Left renal pelvis (tissue), 4 donors: Measurements from ENCODE around the gene IDH3G. TPM values are rescaled to one million over a fixed set of nuclear protein-coding genes. Genes with fewer than 3 reads are reported as not detected.
"Not testable (repeated sequence)": the region's sequence is repeated elsewhere in the genome, so short reads cannot be mapped to it uniquely, and the experiment has no call there.

Source experiments
- DNase-seq, 4 donors: peaks; one replicate each; pipeline ENCODE4 v3.0.0-alpha.2; 2013; ENCODE audit warnings: low read depth in 4 of 4, low spot score in 3 of 4
- polyA plus RNA-seq, 4 donors: library from polyadenylated mRNA; unstranded; fragments of 120-200 nt; gene quantifications; one replicate each; pipeline ENCODE4 v1.2.1, GENCODE V29; 2013; ENCODE audit not compliant: insufficient read length in 4 of 4

The IDH3G gene
- polyA plus RNA-seq: 10 to 100 TPM; 59.4 to 95.2 (median 71.3) TPM

DNA sequence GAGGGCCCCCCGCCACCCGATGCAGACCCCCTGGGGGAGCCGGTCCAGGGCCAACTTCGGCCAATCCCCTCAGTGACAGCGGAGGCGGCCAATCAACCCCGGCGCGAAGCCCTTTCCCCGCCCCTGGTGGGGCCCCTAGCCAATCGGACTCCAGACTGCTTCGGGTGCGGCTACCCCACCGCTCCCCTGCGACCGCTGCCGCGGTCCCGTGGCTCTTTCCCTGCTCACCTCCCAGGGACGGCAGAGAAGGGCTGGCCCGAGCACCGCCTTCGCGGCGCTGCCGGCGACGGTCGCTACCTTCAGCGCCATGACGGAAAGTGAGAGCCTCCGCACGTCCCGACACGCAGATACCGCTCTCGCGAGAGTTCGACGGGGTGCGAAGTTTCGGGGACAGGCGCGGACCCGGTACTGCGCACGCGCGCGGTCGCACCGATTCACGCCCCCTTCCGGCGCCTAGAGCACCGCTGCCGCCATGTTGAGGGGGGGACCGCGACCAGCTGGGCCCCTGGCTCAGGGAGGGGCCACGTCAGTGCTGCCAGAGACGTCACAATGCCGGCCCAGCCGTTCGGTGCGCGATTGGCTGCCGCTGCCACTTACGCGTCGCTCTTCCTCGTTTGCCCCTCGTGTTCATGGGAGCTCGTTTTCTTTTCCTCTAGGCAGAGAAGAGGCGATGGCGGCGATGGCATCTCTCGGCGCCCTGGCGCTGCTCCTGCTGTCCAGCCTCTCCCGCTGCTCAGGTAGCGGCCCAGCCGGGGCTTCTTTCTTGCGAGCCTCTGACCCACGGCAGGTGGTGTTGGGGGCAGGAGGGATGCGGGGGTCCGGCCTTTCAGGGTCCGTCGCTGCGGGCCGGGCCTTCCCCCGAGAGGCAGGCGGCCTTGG lies at the start of gene IDH3G, which contains the start of gene SSR4:
Gene IDH3G, minus strand, starts transcription at position 358 of the 879 bp plus-strand sequence. Its CDS starts 49 bp downstream, at position 309.
Gene SSR4, plus strand, starts transcription at position 651 of the 879 bp plus-strand sequence. Its CDS starts 20 bp downstream, at position 671.
- peak; percentile 76 to 88 (median 82) for DNase-seq

DNA sequence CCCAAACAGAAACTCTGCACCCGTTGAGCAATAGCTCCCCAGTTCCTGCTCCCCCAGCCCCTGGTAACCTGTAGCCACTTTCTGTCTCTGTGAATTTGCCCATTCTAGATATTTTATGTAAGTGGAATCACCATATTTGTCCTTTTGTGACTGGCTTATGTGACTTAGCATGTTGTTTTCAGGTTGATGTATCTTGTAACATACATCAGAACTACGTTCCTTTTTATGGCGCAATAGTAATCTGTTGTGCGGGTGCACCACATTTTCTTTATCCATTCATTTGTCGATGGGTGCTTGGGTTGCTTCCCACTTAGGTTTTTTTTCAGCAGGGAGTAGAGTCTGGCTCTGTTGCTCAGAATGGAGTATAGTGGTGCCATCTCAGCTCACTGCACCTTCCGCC lies 42.7 kb upstream of the IDH3G start:
- no peak for DNase-seq

- no peak for DNase-seq
These were observed 38.6 kb upstream of the IDH3G start for GRCh38 chrX:153832728-153833127.

DNA sequence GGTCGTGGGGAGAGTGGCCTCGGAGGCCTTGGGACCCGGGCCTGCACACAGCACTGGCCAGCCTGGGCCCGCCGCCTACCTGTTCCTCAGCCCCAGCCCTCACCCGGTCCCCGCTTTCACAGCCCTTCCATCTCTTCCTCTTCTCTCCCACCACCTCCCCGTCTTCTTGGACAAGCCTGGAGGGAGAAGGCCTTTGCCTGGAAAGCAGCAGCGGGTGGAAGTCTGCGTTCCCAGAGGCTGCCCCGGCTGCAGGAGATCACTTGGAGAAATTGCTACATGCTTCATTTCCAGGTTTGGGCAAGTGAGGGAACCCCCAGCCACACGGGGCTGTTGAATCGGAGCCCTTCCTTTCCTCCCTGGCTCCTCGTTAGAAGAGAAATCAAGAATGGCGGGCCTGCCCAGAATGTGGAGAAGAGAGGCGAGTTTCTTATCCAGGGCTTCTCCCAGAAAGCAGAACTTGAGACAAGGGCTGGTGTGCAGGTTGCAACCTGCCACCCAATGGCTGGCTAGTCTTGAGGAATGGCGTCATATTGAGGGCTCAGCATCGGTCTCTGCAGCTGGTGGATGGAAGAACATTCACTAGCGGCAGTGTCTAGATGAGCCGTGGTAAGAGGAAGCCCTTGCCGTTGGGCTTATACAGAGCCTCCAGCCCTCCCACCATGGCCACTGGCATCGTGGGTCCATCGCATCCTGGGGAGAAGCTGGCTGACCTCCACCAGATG lies 37.4 kb upstream of the IDH3G start:
- no peak for DNase-seq

DNA sequence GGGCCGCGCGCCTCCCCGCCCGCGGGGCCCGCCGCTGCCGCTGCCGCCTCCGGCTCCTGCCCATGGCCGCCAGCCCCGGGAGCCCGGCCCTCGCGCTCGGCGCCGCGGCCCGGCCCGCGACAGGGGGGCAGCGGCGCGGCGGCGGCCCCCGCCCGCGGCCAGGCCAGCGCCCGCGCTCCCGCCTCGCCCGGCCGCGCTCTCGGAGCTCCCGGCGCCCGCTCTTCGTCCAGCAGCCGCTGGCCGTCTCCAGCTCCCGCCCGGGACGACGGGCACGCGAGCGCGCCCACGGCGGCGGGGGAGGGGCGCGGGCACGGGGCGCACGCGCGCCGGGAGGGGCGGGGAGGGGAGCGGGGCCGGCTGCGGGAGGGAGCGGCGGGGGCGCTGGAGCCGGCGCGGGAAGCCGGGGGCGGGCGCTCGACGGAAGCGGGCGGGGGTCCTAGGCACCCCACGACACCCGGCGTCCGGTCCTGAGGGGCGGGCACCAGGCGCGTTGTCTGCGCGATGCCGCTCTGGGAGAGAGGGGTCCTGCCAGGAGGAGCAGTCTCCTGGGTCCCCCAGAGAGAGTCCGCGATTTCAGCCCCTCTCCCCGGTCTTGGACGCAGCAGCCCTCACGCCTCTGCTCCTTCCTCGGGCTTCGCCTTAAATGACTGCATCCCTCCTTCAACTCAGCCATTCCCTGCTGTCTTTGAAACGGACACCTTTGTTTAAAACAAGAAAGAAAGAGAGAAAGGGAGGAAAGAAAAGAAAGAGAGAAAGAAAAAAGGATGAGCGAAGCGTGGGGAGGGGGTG lies 36.7 kb upstream of the IDH3G start:
- DNase-seq: no peak

DNA sequence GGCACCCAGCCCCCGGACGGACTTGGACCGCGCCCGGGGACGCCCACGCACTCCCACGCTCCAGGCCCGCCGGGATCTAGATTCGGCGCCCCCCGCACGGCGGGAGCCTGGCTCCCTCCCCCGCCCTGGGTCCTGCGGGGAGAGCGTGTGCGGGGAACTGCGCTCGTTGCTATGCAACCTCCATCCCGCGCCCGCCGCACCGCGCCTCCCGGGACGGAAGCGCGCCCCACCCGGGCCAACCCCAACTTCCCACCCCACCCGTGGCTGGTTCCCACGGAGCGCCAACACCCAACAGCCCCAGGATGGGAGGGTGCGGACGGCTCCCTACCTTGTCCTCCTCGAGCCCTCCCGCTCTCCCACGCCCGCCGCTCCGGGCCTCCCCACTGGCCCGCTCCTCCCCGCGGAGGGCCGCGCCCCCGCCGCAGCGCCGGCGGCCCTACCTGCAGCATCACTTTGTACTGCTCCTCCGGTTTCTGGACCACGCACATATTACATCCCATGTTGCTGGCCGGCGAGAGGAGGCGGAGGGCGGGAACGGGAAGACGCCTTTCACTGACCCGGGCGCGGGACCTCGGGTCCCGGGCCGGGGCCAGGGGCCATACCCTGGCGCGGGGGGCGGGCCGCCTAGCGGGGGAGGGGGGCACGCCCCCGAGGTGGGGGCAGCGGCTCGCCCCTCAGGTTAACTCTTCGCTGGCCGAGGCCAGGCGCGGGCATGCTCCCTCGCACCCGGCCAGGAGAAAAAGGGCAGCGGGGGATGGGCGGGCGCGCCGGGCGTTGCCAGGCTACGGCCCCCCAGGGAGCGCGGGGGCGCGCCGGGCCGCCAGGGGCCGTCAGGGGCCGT lies 35.8 kb upstream of the IDH3G start, which contains the start of gene PDZD4:
Gene PDZD4, minus strand, starts transcription at position 746 of the 841 bp plus-strand sequence. Its CDS starts 246 bp downstream, at position 500.
- DNase-seq: no peak

DNA sequence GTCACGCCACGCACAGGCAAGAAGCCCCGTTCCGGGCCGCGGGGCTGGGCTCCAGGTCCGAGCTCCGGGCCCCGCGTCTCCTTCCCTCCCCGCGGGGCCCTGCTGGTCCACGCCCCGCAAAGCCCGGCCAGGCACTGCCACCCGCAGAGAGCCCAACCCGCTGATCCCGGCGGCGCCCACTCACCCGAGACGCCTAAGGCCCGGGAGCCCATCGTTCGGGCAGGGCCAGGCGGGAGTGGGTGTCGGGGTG lies 35.3 kb upstream of the IDH3G start:
- DNase-seq: no peak

DNA sequence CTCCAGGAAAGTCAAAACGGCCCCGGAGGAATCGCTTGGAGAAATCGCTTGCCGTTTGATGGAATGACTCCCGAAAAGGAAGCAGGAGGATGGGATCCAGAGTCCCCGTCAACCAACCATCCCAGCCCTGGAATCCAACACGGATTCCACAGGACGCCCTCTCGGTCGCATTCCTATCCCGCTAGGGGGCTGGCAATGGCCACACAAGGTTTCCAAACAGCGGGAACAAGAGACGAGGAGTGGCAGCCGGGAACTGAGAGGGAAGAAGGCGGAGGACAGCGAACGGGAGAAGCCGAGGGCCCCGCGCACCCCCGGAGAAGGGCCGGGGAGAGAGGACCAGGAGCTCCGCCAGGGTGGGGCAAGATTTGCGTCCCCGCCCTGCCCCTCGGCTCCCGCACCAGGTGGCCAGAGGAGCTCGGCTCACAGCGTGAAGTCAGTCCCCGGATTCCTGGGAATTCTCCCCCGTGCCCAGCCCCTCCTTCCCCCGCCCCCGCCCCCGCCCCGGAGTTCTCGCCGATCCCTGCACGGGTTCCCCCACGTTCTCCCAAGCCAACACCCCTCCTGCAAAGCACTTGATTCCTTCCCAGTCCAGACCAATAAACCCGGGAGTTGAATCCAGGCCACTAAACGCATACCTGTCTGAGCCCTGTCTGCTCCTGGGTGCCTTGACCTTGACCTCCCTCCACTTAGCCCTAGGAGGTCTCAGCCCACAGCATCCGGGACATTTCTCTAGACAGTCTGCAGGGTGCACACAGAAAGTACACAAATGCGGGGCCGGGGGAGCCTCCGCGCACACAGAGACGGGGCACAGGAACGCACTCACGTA lies 34.8 kb upstream of the IDH3G start:
- DNase-seq: no peak

GRCh38 chrX:153828308-153828707 lies 34.1 kb upstream of the IDH3G start:
- no peak for DNase-seq

GRCh38 chrX:153827903-153828302 lies 33.7 kb upstream of the IDH3G start:
- no peak for DNase-seq

DNA sequence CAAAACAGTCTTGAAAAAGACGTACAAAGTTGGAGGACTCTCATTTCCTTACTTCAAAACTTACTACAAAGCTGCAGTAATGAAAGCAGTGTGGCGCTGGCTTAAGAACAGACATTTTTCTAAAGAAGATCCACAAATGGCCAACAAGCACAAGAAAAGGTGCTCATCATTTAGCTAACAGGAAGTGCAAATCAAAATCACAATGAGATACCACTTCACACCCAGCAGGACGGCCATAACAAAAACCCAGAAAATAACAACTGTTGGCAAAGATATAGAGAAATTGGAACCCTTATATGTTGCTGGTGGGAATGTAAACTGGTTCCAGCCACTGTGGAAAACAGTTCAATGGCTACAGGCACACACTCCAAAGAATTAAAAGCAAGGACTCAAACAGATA lies 32.8 kb upstream of the IDH3G start:
- DNase-seq: no peak

DNA sequence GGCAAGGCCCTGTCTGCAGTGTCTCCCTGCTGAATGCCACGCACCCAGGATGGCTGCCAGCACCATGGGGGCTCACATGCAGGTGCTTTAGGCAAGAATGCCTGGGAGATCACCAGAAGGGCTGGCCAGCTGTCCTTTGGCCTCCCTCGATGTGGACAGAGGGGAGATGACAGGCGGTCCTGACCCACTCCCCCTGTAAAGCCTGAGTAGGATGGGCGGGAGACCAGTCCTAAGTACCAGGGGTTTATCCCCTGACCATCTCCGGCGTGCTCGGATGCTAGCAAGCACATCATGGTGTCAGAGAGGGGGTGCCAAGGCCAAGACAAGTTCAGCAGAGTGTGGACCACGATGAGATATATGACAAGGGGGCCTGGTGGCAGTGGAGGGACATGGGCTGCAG lies 30.9 kb upstream of the IDH3G start:
- no peak for DNase-seq

GRCh38 chrX:153824348-153824747 lies 30.2 kb upstream of the IDH3G start:
- DNase-seq: no peak

DNA sequence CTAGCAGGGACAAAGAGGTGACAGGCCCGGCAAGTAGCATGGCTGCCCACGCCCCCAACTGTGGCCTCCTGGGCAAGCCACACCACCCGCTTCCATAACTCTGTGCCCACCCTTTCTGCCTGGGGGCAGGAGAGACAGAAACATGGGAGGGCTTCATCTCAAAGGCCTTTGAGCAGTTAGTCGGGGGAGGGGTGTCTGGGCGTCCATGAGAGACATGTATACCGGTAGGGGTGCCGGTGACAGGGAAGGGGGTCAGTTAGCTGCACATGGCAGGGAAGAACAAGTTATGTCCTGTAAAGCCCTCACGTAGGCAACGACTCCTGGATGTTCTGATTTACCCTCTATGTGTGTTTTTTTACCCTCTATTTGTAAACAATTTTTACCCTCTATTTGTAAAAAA lies 26.9 kb upstream of the IDH3G start:
- DNase-seq: no peak

DNA sequence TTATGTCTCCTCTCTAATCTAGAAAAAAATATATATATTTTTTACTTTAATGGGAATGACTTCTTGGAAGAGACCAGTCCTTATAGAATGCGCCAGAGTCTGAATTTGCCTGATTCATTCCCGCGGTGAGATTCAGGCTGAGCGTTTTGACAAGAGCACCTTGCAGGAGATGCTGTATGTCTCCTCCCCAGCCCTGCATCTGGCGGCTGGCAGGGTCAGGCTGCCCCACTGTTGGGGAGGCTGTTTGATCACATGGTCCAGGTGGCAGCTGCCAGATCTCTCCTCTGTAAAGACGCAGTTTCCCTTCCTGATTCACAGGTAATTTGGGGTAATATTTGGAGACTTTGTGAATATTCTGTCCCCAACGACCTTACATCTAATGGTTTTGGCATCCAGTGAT lies 26.4 kb upstream of the IDH3G start:
- DNase-seq: no peak

GRCh38 chrX:153819384-153820040 lies 25.3 kb upstream of the IDH3G start:
- no peak for DNase-seq

GRCh38 chrX:153818571-153819383 lies 24.6 kb upstream of the IDH3G start:
- no peak for DNase-seq

- not testable (repeated sequence) for DNase-seq
These were observed 23.9 kb upstream of the IDH3G start for GRCh38 chrX:153818064-153818463.
